Measurements from ENCODE around the gene CRB1. TPM values are rescaled to one million over a fixed set of nuclear protein-coding genes. Genes with fewer than 3 reads are reported as not detected.

The CRB1 gene
- total and polyA plus RNA-seq, 9 of the 15 experiments (the other 6 are each of a cell fraction or from before 2014, with no cell fraction given), result 0.04 to 0.10 TPM; not detected in 7

- 0% methylated on average over 3 of the region's 3 CpGs for WGBS (ENCODE audit: insufficient coverage, low coverage, missing lambda C conversion rate)
- no peaks in the 10 kb centered on the region for H3K36me3 ChIP-seq (ENCODE audit: control insufficient read depth, insufficient read depth, low read length)
- in situ Hi-C loops (cut with MboI), result no loop called here
- no peaks in the 10 kb centered on the region for H3K4me1 ChIP-seq (replicated peaks in 1 of 2; ENCODE audit: control insufficient read depth in 2 of 2, insufficient read depth in 2 of 2, low read length in 2 of 2)
- no peaks in the 10 kb centered on the region for H3K9me1 ChIP-seq (ENCODE audit: control insufficient read depth, insufficient read depth, low read length)
- H3K4me2 ChIP-seq (ENCODE audit: insufficient read depth, low read length), result no peak overlapping the region
- ATAC-seq (no peak), DNase-seq (ENCODE audit: extremely low read depth in 1 of 4, low spot score in 3 of 4) (no peak), FAIRE-seq (no peak)
- no peak overlapping the region for H2AFZ ChIP-seq (ENCODE audit: low read depth, low read length)
- no peak overlapping the region for H3K27ac ChIP-seq (ENCODE audit: extremely low read depth, low read depth, low read length)
- intact Hi-C loops (cut with micrococcal nuclease), result no loop called here
- ChIA-PET POLR2A (interaction anchor here (0.6 to 1.7 kb wide), 2 partner anchors 9 to 78 kb away, joined by 3 to 4 read pairs; no protein-coding TSS in a partner anchor), CTCF (ENCODE audit: low intra/inter-chr PET ratio) (no interaction called here)
- no peaks in the 10 kb centered on the region for H3K79me2 ChIP-seq (ENCODE audit: control insufficient read depth, insufficient read depth, low read length)
- no peaks in the 10 kb centered on the region for H3K9me3 ChIP-seq (replicated peaks; ENCODE audit: control insufficient read depth, insufficient read depth, low read depth, low read length)
- H4K20me1 ChIP-seq (replicated peaks; ENCODE audit: control insufficient read depth, insufficient read depth, low read length), result no peaks in the 10 kb centered on the region
- H3K4me3 ChIP-seq, result no peak overlapping the region
- BruUV-seq (replicated peaks), result no TSS peak
- H3K27me3 ChIP-seq (ENCODE audit: control insufficient read depth in 2 of 2, insufficient read depth in 2 of 2, low read length in 2 of 2), result peaks cover 0 to 6% of the 10 kb centered on the region in 2 experiments; a peak in 2 of 5 replicates
- H3K9ac ChIP-seq (ENCODE audit: insufficient read depth in 1 of 2, low read depth in 2 of 2, low read length in 2 of 2), result no peak overlapping the region
- TF ChIP-seq HEY1 (CRISPR knock-in tag; IDR thresholded peaks at IDR 0.05; ENCODE audit: borderline replicate concordance) (no peak), ZNF184 (CRISPR knock-in tag; IDR thresholded peaks at IDR 0.05) (no peak), ZBTB49 (CRISPR knock-in tag; IDR thresholded peaks at IDR 0.05; ENCODE audit: borderline replicate concordance) (no peak), FOXA1 (IDR thresholded peaks at IDR 0.05; ENCODE audit: borderline replicate concordance) (no peak), TARDBP (IDR thresholded peaks at IDR 0.05) (no peak), PATZ1 (CRISPR knock-in tag; IDR thresholded peaks at IDR 0.05; ENCODE audit: borderline replicate concordance) (no peak), CCAR2 (IDR thresholded peaks at IDR 0.05; ENCODE audit: low read depth, low read length) (no peak), NR2F6 (CRISPR knock-in tag; IDR thresholded peaks at IDR 0.05) (no peak), E2F8 (IDR thresholded peaks at IDR 0.05; ENCODE audit: low read depth, partially characterized antibody) (no peak), GATAD2A (IDR thresholded peaks at IDR 0.05) (no peak), HMGXB4 (CRISPR knock-in tag; IDR thresholded peaks at IDR 0.05) (no peak), CTCF (IDR thresholded peaks at IDR 0.05 in 2 of 3, conservative IDR thresholded peaks at IDR 0.05 in 1 of 3; ENCODE audit: insufficient read depth in 2 of 3, low read depth in 1 of 3, low read length in 3 of 3) (no peak)
Observed at GRCh38 chr1:197485790-197486189, 217.7 kb downstream of the CRB1 start.
